Naive thymus-derived CD8-positive, alpha-beta T cell (primary cell): ENCODE data around the gene MRPL37. TPM values are rescaled to one million over a fixed set of nuclear protein-coding genes. Genes with fewer than 3 reads are reported as not detected.
A peak's percentile ranks its signal among the peaks of the same experiment; 100 is the strongest.

Experiments
- ATAC-seq, 2 donors: fragments of 150-1000 bp; cut with Tn5 transposase in 1 of 2; sonication (Bioruptor Pico), chemical (Tn5 transposase) in 1 of 2; 1 replicate in 1 of 2; 2 replicates in 1 of 2; pipeline ENCODE4 v1.10.0; 2021; ENCODE audit warnings: mild to moderate bottlenecking in 2 of 2, moderate library complexity in 2 of 2
- POLR2A ChIA-PET: fragments of 350-600 bp; sonication (Branson Sonifier 250); formaldehyde crosslinking; loops from one replicate; lab custom pipeline; 2021; ENCODE audit warnings: antibody characterized with exemption; lab: Charles Lee
- DNase-seq, 10 donors: peaks; one replicate each; pipeline versions ENCODE4 v3.0.0 to v3.0.0-alpha.2; 2020 to 2022
- H3K27ac Mint-ChIP-seq, 10 donors: one replicate each; pipeline ENCODE4 v1.8.0; 2020 to 2022; ENCODE audit warnings: mild to moderate bottlenecking in 10 of 10, mixed read lengths in 10 of 10, moderate library complexity in 4 of 10, inconsistent platforms in 1 of 10
- H3K27me3 Mint-ChIP-seq, 5 donors: one replicate each; pipeline ENCODE4 v1.8.0; 2021 to 2022; ENCODE audit warnings: mixed read lengths in 5 of 5
- H3K36me3 Mint-ChIP-seq, 3 donors: one replicate each; pipeline ENCODE4 v1.8.0; 2020 to 2022; ENCODE audit warnings: mixed read lengths in 3 of 3, mild to moderate bottlenecking in 2 of 3, inconsistent platforms in 1 of 3
- H3K4me1 Mint-ChIP-seq, 4 donors: one replicate each; pipeline ENCODE4 v1.8.0; 2021 to 2022; ENCODE audit warnings: mixed read lengths in 4 of 4
- H3K4me3 Mint-ChIP-seq, 10 donors: one replicate each; pipeline ENCODE4 v1.8.0; 2020 to 2022; ENCODE audit warnings: mild to moderate bottlenecking in 10 of 10, mixed read lengths in 10 of 10, moderate library complexity in 6 of 10, inconsistent platforms in 1 of 10
- H3K9me3 Mint-ChIP-seq, 9 donors: one replicate each; pipeline ENCODE4 v1.8.0; 2020 to 2022; ENCODE audit warnings: mixed read lengths in 9 of 9, mild to moderate bottlenecking in 3 of 9, inconsistent platforms in 1 of 9, moderate library complexity in 1 of 9
- polyA plus RNA-seq, 3 donors: library from polyadenylated mRNA; unstranded; fragments of 300-500 nt; fragmentation: Illumina TruSeq; gene quantifications; one replicate each; pipeline ENCODE4 v1.2.3, GENCODE V29; 2021
- total RNA-seq, 8 experiments: library from RNA in 2 of 8; stranded (reverse) in 2 of 8; gene quantifications; one replicate each; pipeline ENCODE4 v1.2.3 and lab custom pipeline; 2021 to 2026

MRPL37 gene
- total and polyA plus RNA-seq, 5 experiments from 2014 or later, result 34.1 to 57.5 (median 51.9) TPM

DNA sequence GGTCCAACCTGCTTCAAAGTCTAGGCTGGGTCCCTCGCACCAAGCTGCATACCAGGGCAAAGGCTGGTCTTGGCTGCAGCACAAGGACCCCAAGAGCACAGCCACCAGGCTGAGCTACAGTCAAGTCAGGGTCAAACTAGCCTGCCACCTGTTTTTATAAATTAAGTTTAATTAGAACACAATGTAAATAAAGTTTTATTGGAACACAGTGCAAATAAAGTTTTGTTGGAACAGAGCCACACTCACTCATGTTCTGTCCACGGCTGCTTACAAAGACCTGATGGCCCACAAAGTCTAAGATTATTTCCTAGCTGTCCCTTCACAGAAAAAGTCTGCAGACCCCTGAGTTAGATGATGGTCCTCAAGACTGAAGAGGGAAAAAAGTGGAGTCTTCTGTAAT, 66.2 kb downstream of the MRPL37 start:
- POLR2A ChIA-PET, result interaction anchor here (0.6 kb wide), 1 partner anchor 10 kb away, joined by 3 read pairs; no protein-coding TSS in a partner anchor
- Mint-ChIP-seq H3K4me1 (peaks cover 16 to 68% (median 37%) of the 10 kb centered on the region in 4 donors), H3K4me3 (no peak overlapping the region)

GRCh38 chr1:54266908-54267307, 66.9 kb downstream of the MRPL37 start:
- DNase-seq (no peak), ATAC-seq (no peak)
- peaks cover 16 to 61% (median 38%) of the 10 kb centered on the region in 4 donors for H3K4me1 Mint-ChIP-seq
- peak overlapping the region in 2 of 10 donors; percentile 22 to 70 for H3K27ac Mint-ChIP-seq
- peaks cover 0 to 6% (median 0%) of the 10 kb centered on the region in 3 donors for H3K36me3 Mint-ChIP-seq
- POLR2A ChIA-PET, result no interaction called here
- H3K27me3 Mint-ChIP-seq, result no peaks in the 10 kb centered on the region
- no peaks in the 10 kb centered on the region for H3K9me3 Mint-ChIP-seq
- H3K4me3 Mint-ChIP-seq, result no peak overlapping the region

More for the DNA sequence above, 66.2 kb downstream of the MRPL37 start:
- DNase-seq, result no peak
- H3K27me3 Mint-ChIP-seq, result no peaks in the 10 kb centered on the region
- ATAC-seq, result no peak
- no peaks in the 10 kb centered on the region for H3K9me3 Mint-ChIP-seq
- peaks cover 0 to 10% (median 0%) of the 10 kb centered on the region in 3 donors for H3K36me3 Mint-ChIP-seq
- no peak overlapping the region for H3K27ac Mint-ChIP-seq

Other genes starting within 250 kb of the MRPL37 start
- not detected for gene LDLRAD1, start 182.0 kb upstream of the MRPL37 start, total RNA-seq
- gene LDLRAD1, start 182.0 kb upstream of the MRPL37 start, polyA plus RNA-seq, result not detected
- gene TMEM59, start 147.0 kb upstream of the MRPL37 start, total RNA-seq, result 100 to 1,000 TPM; 198 to 201 TPM
- gene TMEM59, start 147.0 kb upstream of the MRPL37 start, polyA plus RNA-seq, result 100 to 1,000 TPM; 410 to 670 (median 489) TPM
- 10 to 100 TPM; 13.2 to 13.6 TPM for gene TCEANC2, start 146.6 kb upstream of the MRPL37 start, total RNA-seq
- gene TCEANC2, start 146.6 kb upstream of the MRPL37 start, polyA plus RNA-seq, result 1 to 10 TPM; 5.5 to 7.2 (median 6.6) TPM
- under 1 TPM in 1 of 2 experiments, not detected in 1; 0.16 TPM for gene CDCP2, start 47.2 kb upstream of the MRPL37 start, total RNA-seq
- not detected for gene CDCP2, start 47.2 kb upstream of the MRPL37 start, polyA plus RNA-seq
- gene CYB5RL, start 137 bp upstream of the MRPL37 start, total RNA-seq, result 10 to 100 TPM in 1 of 2 experiments, 1 to 10 TPM in 1; 8.3 to 10.5 TPM
- 1 to 10 TPM; 2.4 to 4.0 (median 2.5) TPM for gene CYB5RL, start 137 bp upstream of the MRPL37 start, polyA plus RNA-seq
- 10 to 100 TPM; 88.7 to 93.8 TPM for gene SSBP3, start 206.2 kb downstream of the MRPL37 start, total RNA-seq
- 10 to 100 TPM; 16.1 to 19.8 (median 16.7) TPM for gene SSBP3, start 206.2 kb downstream of the MRPL37 start, polyA plus RNA-seq